Stimulated activated CD8-positive, alpha-beta memory T cell treated with anti-CD3 and anti-CD28 coated beads, Interleukin-7, amount 100 ng/mL, for 4 hours (primary cell): ENCODE data around the gene TMEM179B.
"Not testable (repeated sequence)": the region's sequence is repeated elsewhere in the genome, so short reads cannot be mapped to it uniquely, and the experiment has no call there.

Experiments
- DNase-seq, 2 donors: peaks; one replicate each; pipeline ENCODE4 v3.0.0-alpha.2; 2020; ENCODE audit warnings: low read depth in 2 of 2

TMEM179B gene, protein sequence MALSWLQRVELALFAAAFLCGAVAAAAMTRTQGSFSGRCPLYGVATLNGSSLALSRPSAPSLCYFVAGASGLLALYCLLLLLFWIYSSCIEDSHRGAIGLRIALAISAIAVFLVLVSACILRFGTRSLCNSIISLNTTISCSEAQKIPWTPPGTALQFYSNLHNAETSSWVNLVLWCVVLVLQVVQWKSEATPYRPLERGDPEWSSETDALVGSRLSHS

GRCh38 chr11:62787005-62787759, at the start of gene TMEM179B:
Gene TMEM179B, plus strand, starts transcription at chr11:62787402. Its CDS starts 30 bp downstream, at chr11:62787432.
- DNase-seq: peak; percentile 97 to 98

DNA sequence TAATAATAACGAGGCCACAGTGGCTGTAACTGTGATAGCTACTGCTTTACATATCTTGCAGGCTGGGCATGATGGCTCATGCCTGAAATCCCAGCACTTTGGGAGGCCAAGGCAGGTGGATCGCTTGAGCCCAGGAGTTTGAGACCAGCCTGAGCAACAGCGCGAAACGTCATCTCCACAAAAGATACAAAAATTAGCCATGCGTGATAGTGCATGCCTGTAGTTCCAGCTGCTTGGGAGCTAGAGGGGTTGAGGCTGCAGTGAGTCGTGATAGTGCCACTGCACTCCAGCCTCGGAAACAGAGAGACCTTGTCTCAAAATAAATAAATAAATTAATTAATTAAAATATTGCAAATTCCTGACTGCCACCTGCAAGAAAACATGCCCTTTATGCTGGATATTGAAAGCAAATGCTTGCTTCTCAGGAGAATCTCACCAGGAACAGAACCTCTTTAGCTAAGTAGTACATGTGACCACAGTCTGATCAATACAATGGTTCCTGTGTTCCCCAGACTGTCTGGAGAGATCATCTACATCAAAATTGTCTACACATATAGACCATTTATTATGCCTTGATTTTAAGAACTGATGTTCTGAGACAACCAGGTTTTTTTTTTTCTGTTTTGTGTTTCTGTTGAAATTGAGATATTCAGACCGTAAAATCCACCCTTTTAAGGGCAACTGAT, 39.6 kb upstream of the TMEM179B start:
- no peak for DNase-seq

- not testable (repeated sequence) for DNase-seq
These were observed 37.3 kb upstream of the TMEM179B start for GRCh38 chr11:62749931-62750330.

GRCh38 chr11:62752177-62752785, 34.9 kb upstream of the TMEM179B start:
- no peak for DNase-seq

GRCh38 chr11:62752994-62753735, 34.0 kb upstream of the TMEM179B start:
- DNase-seq: no peak

GRCh38 chr11:62753736-62754603, 33.2 kb upstream of the TMEM179B start, which contains the start of gene ZBTB3:
Gene ZBTB3, minus strand, starts transcription at chr11:62754160. Its CDS starts 496 bp downstream, at chr11:62753664.
- peak; percentile 94 to 96 for DNase-seq

DNA sequence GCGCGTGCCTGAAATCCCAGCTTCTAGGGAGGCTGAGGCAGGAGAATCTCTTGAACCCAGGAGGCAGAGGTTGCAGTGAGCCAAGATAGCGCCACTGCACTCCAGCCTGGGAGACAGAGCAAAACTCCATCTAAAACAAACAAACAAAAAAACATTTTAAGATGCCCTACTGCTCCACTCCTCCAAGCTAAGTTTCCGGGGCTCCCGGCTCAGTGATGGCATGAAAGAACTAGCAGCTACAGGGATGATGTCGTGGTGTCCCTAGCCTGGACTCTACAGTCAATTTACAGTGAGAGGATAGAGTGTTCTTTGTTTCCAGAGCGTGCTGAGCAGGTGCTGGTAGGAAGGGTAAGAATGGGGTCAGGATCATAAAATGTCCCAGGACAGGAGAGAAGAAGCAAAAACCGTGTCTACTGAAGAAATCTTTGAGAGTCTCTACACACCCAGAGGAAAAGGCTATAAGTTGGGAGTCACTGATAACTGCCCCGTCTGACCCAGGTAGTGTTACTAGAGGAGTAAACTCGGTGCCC, 32.1 kb upstream of the TMEM179B start:
- DNase-seq: no peak

- no peak for DNase-seq
These were observed 29.1 kb upstream of the TMEM179B start for GRCh38 chr11:62757846-62758788.

- not testable (repeated sequence) for DNase-seq
These were observed 26.4 kb upstream of the TMEM179B start for GRCh38 chr11:62760867-62761227.

DNA sequence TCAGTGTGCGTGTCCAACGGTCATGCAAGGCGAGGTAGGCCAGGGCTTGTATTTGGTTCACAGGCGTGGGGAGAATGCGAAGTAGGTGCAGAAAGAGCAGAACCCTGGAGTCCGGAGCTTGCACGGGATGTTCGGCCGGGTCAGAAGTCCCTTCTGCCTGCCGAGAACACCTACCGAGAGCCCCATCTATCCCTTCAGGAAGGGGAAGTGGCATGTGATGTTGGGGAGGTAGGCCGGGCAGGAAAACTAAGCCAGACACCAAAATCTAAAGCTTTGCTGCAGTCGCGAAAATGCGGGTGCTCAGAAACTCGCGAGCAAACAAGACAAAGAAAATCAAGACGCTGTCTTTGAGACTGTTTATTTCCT, 16.4 kb upstream of the TMEM179B start:
- no peak for DNase-seq

- DNase-seq: peak; percentile 85 to 88
These were observed 15.8 kb upstream of the TMEM179B start, which contains the start of gene TAF6L for GRCh38 chr11:62771144-62772021. Gene TAF6L, plus strand, starts transcription at chr11:62771396. Its CDS starts 4,388 bp downstream, at chr11:62775784.

DNA sequence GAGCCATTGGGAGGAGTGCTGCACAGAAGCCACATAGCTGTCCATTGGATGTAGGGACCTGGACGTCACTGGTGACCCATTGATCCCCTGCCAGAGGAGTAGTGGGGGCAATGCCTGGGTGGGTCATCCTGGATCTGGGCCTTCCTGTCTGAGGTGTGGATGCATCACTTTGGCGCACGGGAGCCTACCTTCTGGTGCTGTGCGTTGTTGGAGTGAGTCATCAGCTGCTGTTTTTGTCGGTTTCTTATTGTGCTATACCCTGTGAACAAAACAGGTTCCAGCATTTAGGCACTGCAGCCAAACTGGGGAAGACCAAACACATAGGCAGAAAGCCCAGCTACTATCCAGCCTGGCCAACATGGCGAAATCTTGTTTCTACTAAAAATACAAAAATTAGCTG, 12.8 kb upstream of the TMEM179B start:
- DNase-seq: no peak

GRCh38 chr11:62775646-62776045, 11.6 kb upstream of the TMEM179B start:
- DNase-seq: no peak

DNA sequence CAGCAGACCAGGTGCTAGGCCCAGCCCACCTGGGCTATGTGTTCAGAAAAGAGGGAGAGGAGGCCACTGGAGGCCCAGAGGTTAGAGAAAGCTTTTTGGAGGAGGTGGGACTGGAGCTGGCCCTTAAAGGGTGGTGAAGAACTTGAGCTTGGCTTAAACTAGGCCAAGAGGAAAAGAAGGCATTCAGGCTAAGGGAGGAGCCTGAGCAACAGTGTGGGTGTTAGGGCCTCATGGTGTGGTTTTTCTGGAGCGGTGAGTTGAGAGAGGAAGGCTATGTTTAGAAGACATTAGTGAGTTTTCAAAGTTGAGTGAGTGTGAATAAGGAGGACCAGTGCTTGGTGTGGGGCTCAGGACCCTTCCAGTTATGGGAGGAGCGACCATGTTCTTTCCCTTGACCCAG, 9.8 kb upstream of the TMEM179B start:
- no peak for DNase-seq

DNA sequence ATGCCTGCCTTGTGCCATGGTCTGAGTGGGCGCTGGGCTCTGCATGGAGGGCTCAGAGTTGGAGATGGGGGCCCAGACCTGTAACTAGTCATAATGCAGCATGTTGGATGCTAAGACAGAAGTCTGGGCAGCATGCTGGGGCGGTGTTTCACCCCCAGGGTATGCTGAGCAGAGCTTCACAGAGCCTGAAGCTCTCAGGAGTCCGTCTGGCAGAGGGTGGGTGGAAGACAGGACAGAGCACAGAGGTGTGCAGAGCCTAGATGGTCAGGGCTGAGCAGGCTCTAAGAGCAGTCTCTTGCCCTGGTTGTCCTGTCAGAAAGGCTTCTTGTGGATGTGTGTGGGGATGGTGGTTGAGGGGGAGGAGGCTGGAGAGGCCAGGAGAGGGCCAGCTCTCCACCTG, 8.8 kb upstream of the TMEM179B start:
- DNase-seq: no peak

DNA sequence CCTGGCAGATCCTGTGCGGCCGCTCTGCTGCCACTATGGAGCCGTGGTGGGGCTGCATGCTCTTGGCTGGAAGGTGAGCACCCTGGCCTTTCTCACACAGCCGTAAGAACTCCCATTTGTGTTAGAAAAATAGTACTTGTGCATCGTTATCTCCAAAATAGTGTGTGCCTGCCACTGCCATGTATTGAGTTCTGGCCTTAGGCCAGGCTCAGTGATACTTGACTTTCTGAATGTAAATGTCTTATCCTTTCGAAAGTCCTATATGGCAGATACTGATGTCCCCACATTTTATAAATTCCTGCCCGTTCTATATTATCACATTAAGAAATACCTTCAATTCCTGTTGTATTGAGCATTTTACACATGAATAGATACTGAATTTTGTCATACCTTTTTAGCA, 4.4 kb upstream of the TMEM179B start:
- DNase-seq: no peak

DNA sequence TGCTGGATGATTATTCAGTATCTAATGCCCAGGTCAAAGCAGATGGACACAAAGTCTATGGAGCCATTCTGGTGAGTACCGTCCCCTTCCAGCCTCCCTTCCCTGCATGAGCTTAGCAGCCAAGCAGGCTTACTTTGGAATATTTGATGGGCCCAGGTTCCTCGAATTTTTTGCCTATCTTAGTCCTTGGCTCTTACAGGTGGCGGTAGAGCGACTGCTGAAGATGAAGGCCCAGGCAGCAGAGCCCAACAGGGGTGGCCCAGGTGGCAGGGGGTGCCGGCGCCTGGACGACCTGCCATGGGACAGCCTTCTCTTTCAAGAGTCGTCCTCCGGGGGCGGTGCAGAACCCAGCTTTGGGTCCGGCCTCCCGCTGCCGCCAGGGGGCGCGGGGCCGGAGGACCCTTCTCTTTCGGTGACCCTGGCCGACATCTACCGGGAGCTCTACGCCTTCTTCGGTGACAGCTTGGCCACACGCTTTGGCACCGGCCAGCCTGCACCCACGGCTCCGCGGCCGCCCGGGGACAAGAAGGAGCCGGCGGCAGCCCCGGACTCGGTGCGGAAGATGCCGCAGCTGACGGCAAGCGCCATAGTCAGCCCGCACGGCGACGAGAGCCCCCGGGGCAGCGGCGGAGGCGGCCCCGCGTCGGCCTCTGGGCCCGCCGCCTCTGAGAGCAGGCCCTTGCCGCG, 741 bp upstream of the TMEM179B start:
- peak; percentile 69 to 76 for DNase-seq

DNA sequence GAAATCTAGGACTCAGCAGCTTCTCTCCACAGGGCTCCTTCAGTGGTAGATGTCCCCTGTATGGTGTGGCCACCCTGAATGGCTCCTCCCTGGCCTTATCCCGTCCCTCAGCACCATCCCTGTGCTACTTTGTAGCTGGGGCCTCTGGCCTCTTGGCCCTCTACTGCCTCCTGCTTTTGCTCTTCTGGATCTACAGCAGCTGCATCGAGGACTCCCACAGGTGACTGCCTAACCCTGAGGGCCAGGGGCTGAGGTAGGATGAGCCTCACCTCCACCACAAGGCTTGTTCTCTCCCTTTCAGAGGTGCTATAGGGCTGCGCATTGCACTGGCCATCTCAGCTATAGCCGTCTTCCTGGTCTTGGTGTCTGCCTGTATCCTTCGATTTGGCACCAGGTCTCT, 1.8 kb downstream of the TMEM179B start:
- no peak for DNase-seq
